ENCODE results near the gene CLDN7. TPM values are rescaled to one million over a fixed set of nuclear protein-coding genes. Genes with fewer than 3 reads are reported as not detected.

The CLDN7 gene
- total RNA-seq, 2 donors from 2014 or later, result 0.55 to 1.5 TPM

GRCh38 chr17:7292729-7293128 is 30.5 kb upstream of the CLDN7 start:
- ATAC-seq, result no peak
- DNase-seq (ENCODE audit: low spot score in 2 of 2), result no peak
- peaks cover 0 to 6% of the 10 kb centered on the region in 2 donors for H3K36me3 Mint-ChIP-seq
- no peaks in the 10 kb centered on the region for H3K9me3 Mint-ChIP-seq
- no peak overlapping the region for H3K27ac Mint-ChIP-seq

- Mint-ChIP-seq H3K27ac (no peak overlapping the region), H3K9me3 (no peaks in the 10 kb centered on the region), H3K36me3 (peaks cover 0 to 6% of the 10 kb centered on the region in 2 donors)
- DNase-seq (ENCODE audit: low spot score in 2 of 2), result no peak
- no peak for ATAC-seq
Observed at GRCh38 chr17:7292194-7292593, 29.9 kb upstream of the CLDN7 start.

GRCh38 chr17:7290685-7291084 is 28.4 kb upstream of the CLDN7 start:
- H3K9me3 Mint-ChIP-seq, result no peaks in the 10 kb centered on the region
- peaks cover 0 to 6% of the 10 kb centered on the region in 2 donors for H3K36me3 Mint-ChIP-seq
- H3K27ac Mint-ChIP-seq, result no peak overlapping the region
- ATAC-seq (no peak), DNase-seq (ENCODE audit: low spot score in 2 of 2) (no peak)

GRCh38 chr17:7290166-7290565 is 27.9 kb upstream of the CLDN7 start:
- DNase-seq (ENCODE audit: low spot score in 2 of 2), result no peak
- peaks cover 0 to 1% of the 10 kb centered on the region in 2 donors for H3K36me3 Mint-ChIP-seq
- H3K27ac Mint-ChIP-seq, result no peak overlapping the region
- H3K9me3 Mint-ChIP-seq, result no peaks in the 10 kb centered on the region
- no peak for ATAC-seq

- DNase-seq (ENCODE audit: low spot score in 2 of 2) (no peak), ATAC-seq (no peak)
- Mint-ChIP-seq H3K27ac (no peak overlapping the region), H3K9me3 (no peaks in the 10 kb centered on the region), H3K36me3 (no peaks in the 10 kb centered on the region)
Observed at GRCh38 chr17:7289256-7290032, 27.2 kb upstream of the CLDN7 start.

- Mint-ChIP-seq H3K27ac (no peak overlapping the region), H3K36me3 (no peaks in the 10 kb centered on the region), H3K9me3 (no peaks in the 10 kb centered on the region)
- no peak for DNase-seq (ENCODE audit: low spot score in 2 of 2)
- no peak for ATAC-seq
Observed at GRCh38 chr17:7285679-7286078, 23.4 kb upstream of the CLDN7 start.

GRCh38 chr17:7284911-7285310 is 22.6 kb upstream of the CLDN7 start:
- Mint-ChIP-seq H3K36me3 (no peaks in the 10 kb centered on the region), H3K9me3 (no peaks in the 10 kb centered on the region), H3K27ac (no peak overlapping the region)
- no peak for ATAC-seq
- DNase-seq (ENCODE audit: low spot score in 2 of 2), result no peak

GRCh38 chr17:7283471-7284216 is 21.4 kb upstream of the CLDN7 start:
- ATAC-seq (no peak), DNase-seq (ENCODE audit: low spot score in 2 of 2) (no peak)
- Mint-ChIP-seq H3K36me3 (no peaks in the 10 kb centered on the region), H3K9me3 (no peaks in the 10 kb centered on the region), H3K27ac (no peak overlapping the region)

- Mint-ChIP-seq H3K9me3 (no peaks in the 10 kb centered on the region), H3K27ac (no peak overlapping the region), H3K36me3 (no peaks in the 10 kb centered on the region)
- DNase-seq (ENCODE audit: low spot score in 2 of 2) (no peak), ATAC-seq (no peak)
Observed at GRCh38 chr17:7282752-7283321, 20.6 kb upstream of the CLDN7 start.

- Mint-ChIP-seq H3K36me3 (no peaks in the 10 kb centered on the region), H3K9me3 (no peaks in the 10 kb centered on the region), H3K27ac (no peak overlapping the region)
- DNase-seq (ENCODE audit: low spot score in 2 of 2), result no peak
- ATAC-seq, result no peak
Observed at GRCh38 chr17:7281953-7282751, 19.9 kb upstream of the CLDN7 start.

GRCh38 chr17:7281074-7281952 is 19.0 kb upstream of the CLDN7 start, which contains the start of gene SLC2A4:
SLC2A4 (plus strand) TSS chr17:7281718; CDS start chr17:7281935, 217 bp downstream.
- DNase-seq (ENCODE audit: low spot score in 2 of 2), result peak; percentile 83 to 94
- Mint-ChIP-seq H3K9me3 (no peaks in the 10 kb centered on the region), H3K36me3 (no peaks in the 10 kb centered on the region), H3K27ac (no peak within 1 kb of the TSS)
- ATAC-seq, result peak; percentile 77 to 86

GRCh38 chr17:7280519-7281073 is 18.3 kb upstream of the CLDN7 start:
- H3K36me3 Mint-ChIP-seq, result no peaks in the 10 kb centered on the region
- ATAC-seq (peak; percentile 83 to 88), DNase-seq (ENCODE audit: low spot score in 2 of 2) (peak; percentile 84 to 89)
- H3K27ac Mint-ChIP-seq, result no peak overlapping the region
- H3K9me3 Mint-ChIP-seq, result no peaks in the 10 kb centered on the region

GRCh38 chr17:7279448-7279847 is 17.2 kb upstream of the CLDN7 start:
- Mint-ChIP-seq H3K27ac (no peak overlapping the region), H3K36me3 (no peaks in the 10 kb centered on the region), H3K9me3 (no peaks in the 10 kb centered on the region)
- no peak for ATAC-seq
- DNase-seq (ENCODE audit: low spot score in 2 of 2), result no peak

- Mint-ChIP-seq H3K36me3 (no peaks in the 10 kb centered on the region), H3K27ac (no peak overlapping the region), H3K9me3 (no peaks in the 10 kb centered on the region)
- DNase-seq (ENCODE audit: low spot score in 2 of 2) (no peak), ATAC-seq (no peak)
Observed at GRCh38 chr17:7266784-7267183, 4.5 kb upstream of the CLDN7 start.

- ATAC-seq, result no peak
- no peak overlapping the region for H3K27ac Mint-ChIP-seq
- no peaks in the 10 kb centered on the region for H3K9me3 Mint-ChIP-seq
- peaks cover 0 to 3% of the 10 kb centered on the region in 2 donors for H3K36me3 Mint-ChIP-seq
- no peak for DNase-seq (ENCODE audit: low spot score in 2 of 2)
Observed at GRCh38 chr17:7263801-7264078, 1.5 kb upstream of the CLDN7 start.

Data from activated naive CD4-positive, alpha-beta T cell treated with anti-CD3 and anti-CD28 coated beads, Interleukin-2, amount 50 U/mL, for 72 hours (primary cell).